WTC11 (cell line): Measurements from ENCODE around the gene EYS. TPM values are rescaled to one million over a fixed set of nuclear protein-coding genes. Genes with fewer than 3 reads are reported as not detected.

Experiments used
- ATAC-seq: fragments of 200-7000 bp; cut with Tn5 transposase; 2 replicates; pipeline ENCODE4 v1.10.0; 2021; ENCODE audit warnings: mild to moderate bottlenecking, moderate library complexity
- CTCF ChIA-PET: fragments of 300-600 bp; sonication (Branson Sonifier 250); formaldehyde crosslinking; loops from one replicate; lab custom pipeline; 2021; ENCODE audit warnings: antibody characterized with exemption; lab: Charles Lee
- POLR2A ChIA-PET: fragments of 350-600 bp; sonication (Branson Sonifier 250); formaldehyde crosslinking; loops from one replicate; lab custom pipeline; 2021; ENCODE audit warnings: antibody characterized with exemption; lab: Charles Lee
- DNase-seq: peaks from one replicate; pipeline ENCODE4 v3.0.0; 2021; ENCODE audit warnings: low spot score
- H3K27ac Mint-ChIP-seq: 2 replicates; pipeline ENCODE4 v1.8.0; 2021; ENCODE audit warnings: mixed read lengths
- H3K27me3 Mint-ChIP-seq: 2 replicates; pipeline ENCODE4 v1.8.0; 2021; ENCODE audit warnings: low read depth, mild to moderate bottlenecking, moderate library complexity, mixed read lengths
- H3K36me3 Mint-ChIP-seq: 2 replicates; pipeline ENCODE4 v1.8.0; 2021; ENCODE audit warnings: mixed read lengths
- H3K4me1 Mint-ChIP-seq: 2 replicates; pipeline ENCODE4 v1.8.0; 2022; ENCODE audit warnings: mixed read lengths
- H3K4me3 Mint-ChIP-seq: 2 replicates; pipeline ENCODE4 v1.8.0; 2021; ENCODE audit warnings: mild to moderate bottlenecking, moderate library complexity, mixed read lengths
- H3K9me3 Mint-ChIP-seq: 2 replicates; pipeline ENCODE4 v1.8.0; 2021; ENCODE audit warnings: mixed read lengths
- FOXJ3 ChIP-seq: sonication (generic); formaldehyde crosslinking; IDR thresholded peaks from 2 replicates; pipeline ENCODE4 v1.9.0; 2021; ENCODE audit warnings: missing genetic modification reagents, mild to moderate bottlenecking, borderline replicate concordance
- KAT7 ChIP-seq: sonication (generic); formaldehyde crosslinking; IDR thresholded peaks from 2 replicates; pipeline ENCODE4 v1.8.1; 2023; ENCODE audit warnings: missing genetic modification reagents, mild to moderate bottlenecking, borderline replicate concordance
- NFATC4 ChIP-seq: fragments of 250-450 bp; sonication (Bioruptor Pico); IDR thresholded peaks from 2 replicates; pipeline ENCODE4 v1.9.0; 2021; ENCODE audit warnings: mild to moderate bottlenecking
- OVOL2 ChIP-seq: fragments of 250-450 bp; sonication (Bioruptor Pico); IDR thresholded peaks from 2 replicates; pipeline ENCODE4 v1.9.0; 2021; ENCODE audit warnings: mild to moderate bottlenecking, borderline replicate concordance
- RORB ChIP-seq: fragments of 250-450 bp; sonication (Bioruptor Pico); IDR thresholded peaks from 2 replicates; pipeline ENCODE4 v1.9.0; 2021; ENCODE audit warnings: mild to moderate bottlenecking
- SOX15 ChIP-seq: fragments of 250-450 bp; sonication (Bioruptor Pico); IDR thresholded peaks from 2 replicates; pipeline ENCODE4 v1.9.0; 2021; ENCODE audit warnings: mild to moderate bottlenecking
- TP53 ChIP-seq: sonication (generic); formaldehyde crosslinking; IDR thresholded peaks from 2 replicates; pipeline ENCODE4 v1.8.1; 2023; ENCODE audit warnings: mild to moderate bottlenecking, missing genetic modification reagents
- ZNF232 ChIP-seq: sonication (generic); formaldehyde crosslinking; IDR thresholded peaks from 2 replicates; pipeline ENCODE4 v1.8.0; 2022; ENCODE audit warnings: mild to moderate bottlenecking, missing genetic modification reagents
- ZNF396 ChIP-seq: fragments of 250-450 bp; sonication (Bioruptor Pico); IDR thresholded peaks from 2 replicates; pipeline ENCODE4 v1.8.0; 2021; ENCODE audit warnings: mild to moderate bottlenecking, moderate library complexity, borderline replicate concordance
- total RNA-seq: library from RNA; stranded (reverse); gene quantifications from 3 replicates; pipeline ENCODE4 v1.2.3, GENCODE V29; 2021
- TF ChIP-seq, protein P1 (sequence below): fragments of 250-450 bp; sonication (Bioruptor Pico); conservative IDR thresholded peaks from 2 replicates; pipeline ENCODE4 v1.9.0; 2021; ENCODE audit warnings: mild to moderate bottlenecking
- TF ChIP-seq, protein P2 (sequence below): fragments of 250-450 bp; sonication (Bioruptor Pico); IDR thresholded peaks from 2 replicates; pipeline ENCODE4 v1.9.0; 2021; ENCODE audit warnings: moderate library complexity, mild to moderate bottlenecking, inconsistent platforms, borderline replicate concordance
- TF ChIP-seq, protein P3 (sequence below): sonication (generic); formaldehyde crosslinking; IDR thresholded peaks from 2 replicates; pipeline ENCODE4 v1.8.0; 2023; ENCODE audit warnings: missing genetic modification reagents
- TF ChIP-seq, protein P4 (sequence below): fragments of 250-450 bp; sonication (Bioruptor Pico); IDR thresholded peaks from 2 replicates; pipeline ENCODE4 v1.8.0; 2021; ENCODE audit warnings: mild to moderate bottlenecking
- TF ChIP-seq, protein P5 (sequence below): sonication (generic); formaldehyde crosslinking; IDR thresholded peaks from 2 replicates; pipeline ENCODE4 v1.8.0; 2022; ENCODE audit warnings: missing genetic modification reagents
- TF ChIP-seq, protein P6 (sequence below): fragments of 250-450 bp; sonication (Bioruptor Pico); IDR thresholded peaks from 2 replicates; pipeline ENCODE4 v1.9.0; 2021; ENCODE audit warnings: mild to moderate bottlenecking
- TF ChIP-seq, protein P7 (sequence below): fragments of 200-600 bp; IDR thresholded peaks from 2 replicates; pipeline ENCODE4 v1.8.0; 2022; ENCODE audit warnings: antibody characterized with exemption
- TF ChIP-seq, protein P8 (sequence below): sonication (generic); formaldehyde crosslinking; IDR thresholded peaks from 2 replicates; pipeline ENCODE4 v1.8.1; 2022; ENCODE audit warnings: low read depth, mild to moderate bottlenecking, moderate library complexity, missing genetic modification reagents, borderline replicate concordance
- TF ChIP-seq, protein P9 (sequence below): sonication (generic); formaldehyde crosslinking; IDR thresholded peaks from 2 replicates; pipeline ENCODE4 v1.8.1; 2023; ENCODE audit warnings: mild to moderate bottlenecking, moderate library complexity, missing genetic modification reagents

Gene EYS
- total RNA-seq, 1 experiment from 2014 or later: not detected

DNA sequence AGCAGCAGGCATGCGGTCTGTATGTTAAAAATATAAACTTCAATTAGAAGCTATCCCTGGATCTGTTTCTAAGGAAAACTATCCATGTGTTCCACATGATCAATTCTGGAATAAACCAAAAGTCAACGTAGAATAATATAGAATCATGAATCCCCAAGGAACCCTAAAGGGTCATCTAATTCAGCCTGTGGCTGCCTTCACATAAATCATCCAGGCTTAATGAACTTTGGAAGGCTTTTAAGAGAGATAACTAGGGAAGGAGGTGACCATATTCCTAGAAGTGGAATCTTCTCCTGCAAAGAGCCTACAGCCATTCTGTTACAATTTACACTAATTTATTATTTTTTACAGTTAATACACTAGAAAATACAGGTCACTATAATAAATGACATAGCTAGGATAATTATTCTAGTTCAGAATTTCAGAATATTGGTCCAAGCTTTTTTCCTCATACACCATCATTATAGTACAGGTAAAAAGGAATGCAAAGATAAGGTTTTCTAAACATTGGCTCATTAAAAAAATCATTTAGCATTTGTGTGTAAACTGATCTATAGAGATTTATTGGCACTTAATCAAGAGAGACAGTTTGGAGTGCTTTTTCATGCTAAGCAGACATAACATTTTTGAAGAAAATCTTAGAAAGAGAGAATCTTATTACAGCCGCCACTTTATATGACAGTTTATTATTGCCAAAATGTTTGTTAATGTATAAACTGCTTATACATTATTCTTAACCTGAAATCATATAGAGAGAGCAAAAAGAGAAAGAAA is 1220.3 kb downstream of the EYS start:
- DNase-seq (no peak), ATAC-seq (no peak)
- Mint-ChIP-seq H3K9me3 (peaks cover 23% of the 10 kb centered on the region), H3K4me1 (no peaks in the 10 kb centered on the region), H3K36me3 (no peaks in the 10 kb centered on the region), H3K4me3 (no peak overlapping the region), H3K27ac (no peak overlapping the region), H3K27me3 (no peaks in the 10 kb centered on the region)
- ChIA-PET POLR2A (no interaction called here), CTCF (no interaction called here)
- TF ChIP-seq, protein P1, sequence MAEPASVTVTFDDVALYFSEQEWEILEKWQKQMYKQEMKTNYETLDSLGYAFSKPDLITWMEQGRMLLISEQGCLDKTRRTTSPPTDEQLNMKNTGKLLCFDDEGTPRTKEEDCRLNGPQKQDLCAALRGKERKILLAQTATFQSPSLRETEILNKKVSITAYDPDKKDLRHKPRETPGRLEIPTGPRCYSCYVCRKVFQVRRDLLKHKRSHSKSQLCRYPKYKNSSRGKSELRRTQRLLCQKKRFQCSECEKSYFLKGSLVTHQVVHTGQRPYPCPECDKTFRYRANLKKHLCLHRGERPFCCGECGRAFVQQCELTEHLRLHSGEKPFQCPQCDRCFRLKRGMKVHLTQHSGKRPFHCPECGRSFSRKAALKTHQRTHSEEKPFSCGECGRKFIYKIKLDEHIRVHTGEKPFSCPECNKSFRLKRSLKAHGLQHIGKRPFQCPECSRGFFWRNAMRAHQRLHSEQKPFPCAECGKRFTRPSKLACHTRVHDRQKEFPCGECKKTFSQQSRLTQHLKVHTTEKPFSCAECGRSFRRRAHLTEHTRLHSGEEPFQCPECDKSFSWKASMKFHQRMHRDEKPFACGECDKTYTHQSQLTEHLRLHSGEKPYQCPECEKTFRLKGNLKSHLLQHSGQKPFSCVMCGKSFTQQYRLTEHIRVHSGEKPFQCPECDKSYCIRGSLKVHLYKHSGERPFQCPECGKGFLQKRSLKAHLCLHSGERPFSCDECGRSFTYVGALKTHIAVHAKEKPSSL (CRISPR knock-in tag): no peak
- TF ChIP-seq, protein P2, sequence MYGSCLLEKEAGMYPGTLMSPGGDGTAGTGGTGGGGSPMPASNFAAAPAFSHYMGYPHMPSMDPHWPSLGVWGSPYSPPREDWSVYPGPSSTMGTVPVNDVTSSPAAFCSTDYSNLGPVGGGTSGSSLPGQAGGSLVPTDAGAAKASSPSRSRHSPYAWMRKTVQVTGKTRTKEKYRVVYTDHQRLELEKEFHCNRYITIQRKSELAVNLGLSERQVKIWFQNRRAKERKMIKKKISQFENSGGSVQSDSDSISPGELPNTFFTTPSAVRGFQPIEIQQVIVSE: no peak
- TF ChIP-seq NFATC4 (no peak), ZNF232 (CRISPR knock-in tag) (no peak), TP53 (CRISPR knock-in tag) (no peak), SOX15 (no peak), KAT7 (CRISPR knock-in tag) (no peak), OVOL2 (CRISPR knock-in tag) (no peak), FOXJ3 (no peak), RORB (CRISPR knock-in tag) (no peak), ZNF396 (CRISPR knock-in tag) (no peak)
- TF ChIP-seq, protein P3, sequence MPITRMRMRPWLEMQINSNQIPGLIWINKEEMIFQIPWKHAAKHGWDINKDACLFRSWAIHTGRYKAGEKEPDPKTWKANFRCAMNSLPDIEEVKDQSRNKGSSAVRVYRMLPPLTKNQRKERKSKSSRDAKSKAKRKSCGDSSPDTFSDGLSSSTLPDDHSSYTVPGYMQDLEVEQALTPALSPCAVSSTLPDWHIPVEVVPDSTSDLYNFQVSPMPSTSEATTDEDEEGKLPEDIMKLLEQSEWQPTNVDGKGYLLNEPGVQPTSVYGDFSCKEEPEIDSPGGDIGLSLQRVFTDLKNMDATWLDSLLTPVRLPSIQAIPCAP (CRISPR knock-in tag): no peak
- TF ChIP-seq, protein P4, sequence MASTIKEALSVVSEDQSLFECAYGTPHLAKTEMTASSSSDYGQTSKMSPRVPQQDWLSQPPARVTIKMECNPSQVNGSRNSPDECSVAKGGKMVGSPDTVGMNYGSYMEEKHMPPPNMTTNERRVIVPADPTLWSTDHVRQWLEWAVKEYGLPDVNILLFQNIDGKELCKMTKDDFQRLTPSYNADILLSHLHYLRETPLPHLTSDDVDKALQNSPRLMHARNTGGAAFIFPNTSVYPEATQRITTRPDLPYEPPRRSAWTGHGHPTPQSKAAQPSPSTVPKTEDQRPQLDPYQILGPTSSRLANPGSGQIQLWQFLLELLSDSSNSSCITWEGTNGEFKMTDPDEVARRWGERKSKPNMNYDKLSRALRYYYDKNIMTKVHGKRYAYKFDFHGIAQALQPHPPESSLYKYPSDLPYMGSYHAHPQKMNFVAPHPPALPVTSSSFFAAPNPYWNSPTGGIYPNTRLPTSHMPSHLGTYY (CRISPR knock-in tag): no peak
- TF ChIP-seq, protein P5, sequence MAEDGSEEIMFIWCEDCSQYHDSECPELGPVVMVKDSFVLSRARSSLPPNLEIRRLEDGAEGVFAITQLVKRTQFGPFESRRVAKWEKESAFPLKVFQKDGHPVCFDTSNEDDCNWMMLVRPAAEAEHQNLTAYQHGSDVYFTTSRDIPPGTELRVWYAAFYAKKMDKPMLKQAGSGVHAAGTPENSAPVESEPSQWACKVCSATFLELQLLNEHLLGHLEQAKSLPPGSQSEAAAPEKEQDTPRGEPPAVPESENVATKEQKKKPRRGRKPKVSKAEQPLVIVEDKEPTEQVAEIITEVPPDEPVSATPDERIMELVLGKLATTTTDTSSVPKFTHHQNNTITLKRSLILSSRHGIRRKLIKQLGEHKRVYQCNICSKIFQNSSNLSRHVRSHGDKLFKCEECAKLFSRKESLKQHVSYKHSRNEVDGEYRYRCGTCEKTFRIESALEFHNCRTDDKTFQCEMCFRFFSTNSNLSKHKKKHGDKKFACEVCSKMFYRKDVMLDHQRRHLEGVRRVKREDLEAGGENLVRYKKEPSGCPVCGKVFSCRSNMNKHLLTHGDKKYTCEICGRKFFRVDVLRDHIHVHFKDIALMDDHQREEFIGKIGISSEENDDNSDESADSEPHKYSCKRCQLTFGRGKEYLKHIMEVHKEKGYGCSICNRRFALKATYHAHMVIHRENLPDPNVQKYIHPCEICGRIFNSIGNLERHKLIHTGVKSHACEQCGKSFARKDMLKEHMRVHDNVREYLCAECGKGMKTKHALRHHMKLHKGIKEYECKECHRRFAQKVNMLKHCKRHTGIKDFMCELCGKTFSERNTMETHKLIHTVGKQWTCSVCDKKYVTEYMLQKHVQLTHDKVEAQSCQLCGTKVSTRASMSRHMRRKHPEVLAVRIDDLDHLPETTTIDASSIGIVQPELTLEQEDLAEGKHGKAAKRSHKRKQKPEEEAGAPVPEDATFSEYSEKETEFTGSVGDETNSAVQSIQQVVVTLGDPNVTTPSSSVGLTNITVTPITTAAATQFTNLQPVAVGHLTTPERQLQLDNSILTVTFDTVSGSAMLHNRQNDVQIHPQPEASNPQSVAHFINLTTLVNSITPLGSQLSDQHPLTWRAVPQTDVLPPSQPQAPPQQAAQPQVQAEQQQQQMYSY (CRISPR knock-in tag): no peak
- TF ChIP-seq, protein P6, sequence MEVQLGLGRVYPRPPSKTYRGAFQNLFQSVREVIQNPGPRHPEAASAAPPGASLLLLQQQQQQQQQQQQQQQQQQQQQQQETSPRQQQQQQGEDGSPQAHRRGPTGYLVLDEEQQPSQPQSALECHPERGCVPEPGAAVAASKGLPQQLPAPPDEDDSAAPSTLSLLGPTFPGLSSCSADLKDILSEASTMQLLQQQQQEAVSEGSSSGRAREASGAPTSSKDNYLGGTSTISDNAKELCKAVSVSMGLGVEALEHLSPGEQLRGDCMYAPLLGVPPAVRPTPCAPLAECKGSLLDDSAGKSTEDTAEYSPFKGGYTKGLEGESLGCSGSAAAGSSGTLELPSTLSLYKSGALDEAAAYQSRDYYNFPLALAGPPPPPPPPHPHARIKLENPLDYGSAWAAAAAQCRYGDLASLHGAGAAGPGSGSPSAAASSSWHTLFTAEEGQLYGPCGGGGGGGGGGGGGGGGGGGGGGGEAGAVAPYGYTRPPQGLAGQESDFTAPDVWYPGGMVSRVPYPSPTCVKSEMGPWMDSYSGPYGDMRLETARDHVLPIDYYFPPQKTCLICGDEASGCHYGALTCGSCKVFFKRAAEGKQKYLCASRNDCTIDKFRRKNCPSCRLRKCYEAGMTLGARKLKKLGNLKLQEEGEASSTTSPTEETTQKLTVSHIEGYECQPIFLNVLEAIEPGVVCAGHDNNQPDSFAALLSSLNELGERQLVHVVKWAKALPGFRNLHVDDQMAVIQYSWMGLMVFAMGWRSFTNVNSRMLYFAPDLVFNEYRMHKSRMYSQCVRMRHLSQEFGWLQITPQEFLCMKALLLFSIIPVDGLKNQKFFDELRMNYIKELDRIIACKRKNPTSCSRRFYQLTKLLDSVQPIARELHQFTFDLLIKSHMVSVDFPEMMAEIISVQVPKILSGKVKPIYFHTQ: no peak
- TF ChIP-seq, protein P7, sequence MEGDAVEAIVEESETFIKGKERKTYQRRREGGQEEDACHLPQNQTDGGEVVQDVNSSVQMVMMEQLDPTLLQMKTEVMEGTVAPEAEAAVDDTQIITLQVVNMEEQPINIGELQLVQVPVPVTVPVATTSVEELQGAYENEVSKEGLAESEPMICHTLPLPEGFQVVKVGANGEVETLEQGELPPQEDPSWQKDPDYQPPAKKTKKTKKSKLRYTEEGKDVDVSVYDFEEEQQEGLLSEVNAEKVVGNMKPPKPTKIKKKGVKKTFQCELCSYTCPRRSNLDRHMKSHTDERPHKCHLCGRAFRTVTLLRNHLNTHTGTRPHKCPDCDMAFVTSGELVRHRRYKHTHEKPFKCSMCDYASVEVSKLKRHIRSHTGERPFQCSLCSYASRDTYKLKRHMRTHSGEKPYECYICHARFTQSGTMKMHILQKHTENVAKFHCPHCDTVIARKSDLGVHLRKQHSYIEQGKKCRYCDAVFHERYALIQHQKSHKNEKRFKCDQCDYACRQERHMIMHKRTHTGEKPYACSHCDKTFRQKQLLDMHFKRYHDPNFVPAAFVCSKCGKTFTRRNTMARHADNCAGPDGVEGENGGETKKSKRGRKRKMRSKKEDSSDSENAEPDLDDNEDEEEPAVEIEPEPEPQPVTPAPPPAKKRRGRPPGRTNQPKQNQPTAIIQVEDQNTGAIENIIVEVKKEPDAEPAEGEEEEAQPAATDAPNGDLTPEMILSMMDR: no peak
- TF ChIP-seq, protein P8, sequence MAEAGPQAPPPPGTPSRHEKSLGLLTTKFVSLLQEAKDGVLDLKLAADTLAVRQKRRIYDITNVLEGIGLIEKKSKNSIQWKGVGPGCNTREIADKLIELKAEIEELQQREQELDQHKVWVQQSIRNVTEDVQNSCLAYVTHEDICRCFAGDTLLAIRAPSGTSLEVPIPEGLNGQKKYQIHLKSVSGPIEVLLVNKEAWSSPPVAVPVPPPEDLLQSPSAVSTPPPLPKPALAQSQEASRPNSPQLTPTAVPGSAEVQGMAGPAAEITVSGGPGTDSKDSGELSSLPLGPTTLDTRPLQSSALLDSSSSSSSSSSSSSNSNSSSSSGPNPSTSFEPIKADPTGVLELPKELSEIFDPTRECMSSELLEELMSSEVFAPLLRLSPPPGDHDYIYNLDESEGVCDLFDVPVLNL (CRISPR knock-in tag): no peak
- TF ChIP-seq, protein P9, sequence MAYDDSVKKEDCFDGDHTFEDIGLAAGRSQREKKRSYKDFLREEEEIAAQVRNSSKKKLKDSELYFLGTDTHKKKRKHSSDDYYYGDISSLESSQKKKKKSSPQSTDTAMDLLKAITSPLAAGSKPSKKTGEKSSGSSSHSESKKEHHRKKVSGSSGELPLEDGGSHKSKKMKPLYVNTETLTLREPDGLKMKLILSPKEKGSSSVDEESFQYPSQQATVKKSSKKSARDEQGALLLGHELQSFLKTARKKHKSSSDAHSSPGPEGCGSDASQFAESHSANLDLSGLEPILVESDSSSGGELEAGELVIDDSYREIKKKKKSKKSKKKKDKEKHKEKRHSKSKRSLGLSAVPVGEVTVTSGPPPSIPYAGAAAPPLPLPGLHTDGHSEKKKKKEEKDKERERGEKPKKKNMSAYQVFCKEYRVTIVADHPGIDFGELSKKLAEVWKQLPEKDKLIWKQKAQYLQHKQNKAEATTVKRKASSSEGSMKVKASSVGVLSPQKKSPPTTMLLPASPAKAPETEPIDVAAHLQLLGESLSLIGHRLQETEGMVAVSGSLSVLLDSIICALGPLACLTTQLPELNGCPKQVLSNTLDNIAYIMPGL (CRISPR knock-in tag): no peak
